HG02870 (cell line): Measurements from ENCODE around the gene GMDS.

Experiments used
- ATAC-seq: cut with Tn5 transposase; IDR thresholded peaks from one replicate; pipeline ENCODE4 v1.9.1; 2021; ENCODE audit warnings: mild to moderate bottlenecking, moderate library complexity; ENCODE audit not compliant: unreplicated experiment

Gene GMDS

DNA sequence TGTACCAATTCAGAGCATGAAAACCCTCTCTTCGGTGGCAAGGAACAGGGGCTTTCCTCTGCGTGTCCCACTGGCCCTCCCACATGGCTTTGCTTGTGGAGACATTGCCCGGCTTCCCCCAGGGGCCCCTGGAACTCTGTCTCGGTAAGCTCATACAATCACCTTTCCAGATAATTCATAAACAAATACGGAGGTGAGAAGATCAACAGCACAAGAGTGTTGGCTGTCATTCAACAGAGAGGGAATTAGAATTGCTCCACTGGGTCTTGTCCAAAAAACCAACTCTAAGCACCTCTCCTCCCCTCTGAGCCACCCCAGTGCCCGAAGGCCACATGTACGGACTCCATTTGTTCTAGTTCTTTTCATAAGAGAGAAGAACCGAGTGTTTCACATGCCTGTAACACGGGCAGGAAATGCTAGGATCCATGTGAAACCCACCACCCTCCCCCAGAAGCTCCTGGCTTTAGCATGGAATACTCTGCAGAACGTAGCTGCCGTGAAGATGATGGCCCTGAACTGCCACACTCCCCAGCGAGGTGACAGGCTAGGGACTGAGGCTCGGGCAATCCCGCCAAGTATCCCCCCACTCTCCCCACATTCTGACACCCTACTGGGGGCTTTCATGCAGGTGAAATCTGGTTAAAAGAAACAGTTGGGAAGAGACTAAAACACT is 660.3 kb downstream of the GMDS start:
- no peak for ATAC-seq

DNA sequence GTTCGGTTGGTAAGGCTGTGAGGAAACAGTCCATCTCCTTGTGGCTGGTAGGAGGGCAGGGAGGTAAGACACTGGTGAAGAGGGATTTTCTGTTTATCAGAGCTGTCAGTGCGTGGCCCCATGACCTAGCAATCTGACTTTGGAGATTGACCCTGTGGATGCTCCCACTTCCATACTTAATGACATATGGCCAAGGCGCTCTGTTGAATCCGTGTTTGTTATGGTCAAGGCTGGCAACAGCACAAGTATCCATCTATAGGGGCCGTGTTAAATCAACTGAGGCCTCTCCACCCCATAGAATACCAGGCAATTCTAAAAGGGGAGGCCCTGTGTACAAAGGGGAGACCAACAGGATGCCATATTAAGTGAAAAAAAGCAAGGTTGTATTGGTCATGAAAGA is 661.3 kb downstream of the GMDS start:
- ATAC-seq: no peak

DNA sequence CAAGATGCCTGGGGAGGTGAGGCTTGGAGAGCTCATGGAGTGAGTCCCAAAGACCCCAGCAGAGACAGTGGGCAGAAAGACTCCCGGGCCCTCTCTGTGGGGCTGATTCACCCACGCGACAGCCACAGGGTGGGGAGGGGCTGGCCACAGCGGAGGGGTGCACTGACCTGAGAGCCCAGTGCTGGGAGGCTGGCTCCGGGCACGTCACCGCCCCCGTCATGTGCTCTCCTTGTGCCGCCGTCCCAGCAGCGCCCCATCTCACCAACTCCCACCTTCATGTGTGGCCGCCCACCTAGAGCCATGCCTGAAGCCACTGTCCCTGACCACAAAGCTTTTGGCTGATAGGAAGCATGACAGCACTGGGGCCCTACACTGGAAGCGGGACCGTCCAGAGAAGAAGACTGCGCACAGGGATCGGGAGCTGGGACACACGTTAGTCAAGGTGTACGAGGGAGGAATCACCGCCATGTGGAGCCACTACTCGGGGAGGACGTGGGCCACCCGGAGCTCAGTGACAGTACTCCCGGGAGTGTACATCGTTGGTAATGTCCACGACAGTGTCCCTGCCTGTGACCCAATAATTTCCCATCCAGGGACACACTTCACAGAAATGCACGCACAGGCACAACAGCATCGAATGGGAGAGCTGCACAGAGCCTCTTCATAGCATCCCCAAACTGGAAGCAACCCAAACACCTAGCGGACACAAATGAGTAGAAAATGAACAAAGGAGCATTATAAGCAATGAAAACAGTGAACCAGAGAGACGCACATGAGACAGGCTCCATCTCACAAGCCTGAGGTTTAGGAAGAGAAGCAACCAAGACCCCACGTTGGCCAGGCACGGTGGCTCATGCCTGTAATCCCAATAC is 664.0 kb downstream of the GMDS start:
- no peak for ATAC-seq

DNA sequence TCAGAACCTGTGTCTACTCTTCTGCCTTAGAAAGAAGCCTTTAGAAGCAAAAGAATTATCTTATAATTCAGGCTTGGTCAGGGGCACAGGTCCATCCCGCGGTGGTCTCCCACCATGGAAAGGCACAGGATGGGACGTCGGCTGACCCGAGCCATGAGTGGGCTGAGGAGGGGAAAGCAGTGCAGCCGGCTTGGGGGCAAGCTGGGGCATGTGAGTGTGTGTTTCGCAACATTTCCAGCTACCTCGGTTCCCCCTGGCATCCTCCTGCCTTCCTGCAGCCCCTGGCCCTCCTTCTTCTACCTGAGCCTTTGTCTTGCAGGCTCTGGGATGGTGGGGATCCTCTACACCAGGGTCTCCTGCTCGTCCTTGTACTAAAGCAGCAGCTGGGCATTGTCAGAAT is 664.8 kb downstream of the GMDS start:
- no peak for ATAC-seq

DNA sequence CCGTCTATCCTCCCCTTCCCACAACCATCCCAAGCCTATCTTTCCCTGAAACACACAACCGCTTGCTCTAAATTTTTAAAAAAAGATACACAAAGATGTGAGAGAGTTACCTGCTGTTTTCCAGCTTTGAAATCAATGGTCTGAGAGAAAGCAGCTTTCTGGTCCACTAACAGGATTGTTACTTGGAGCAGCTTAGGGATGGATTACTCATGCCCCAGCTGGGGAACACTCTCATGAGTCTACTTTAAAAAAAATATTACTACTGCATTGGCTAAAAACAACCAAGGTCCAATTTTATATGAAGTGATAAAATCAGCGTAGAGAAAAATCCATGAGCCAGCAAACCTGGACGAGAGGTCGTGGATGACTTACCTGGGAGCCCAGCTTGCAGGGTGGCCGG is 665.3 kb downstream of the GMDS start:
- no peak for ATAC-seq

DNA sequence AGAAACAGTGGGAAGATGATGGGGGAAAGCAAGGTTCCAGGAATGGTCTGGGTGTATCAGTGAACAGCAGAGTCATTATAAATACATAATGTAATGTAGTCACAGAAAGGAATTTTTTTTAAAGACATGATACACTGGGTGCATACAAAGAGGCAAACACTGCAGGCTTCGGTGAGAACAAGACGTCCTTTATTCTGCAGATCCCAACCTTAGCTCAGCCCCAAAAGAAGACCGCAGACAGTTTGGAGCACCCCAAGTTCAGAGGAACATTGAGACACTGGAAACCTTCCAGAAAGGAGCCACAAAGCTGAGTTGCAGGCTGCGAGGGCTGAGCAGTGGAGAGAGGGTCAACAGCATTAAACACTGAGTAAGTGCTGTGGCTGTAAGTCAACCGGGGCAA is 666.3 kb downstream of the GMDS start:
- no peak for ATAC-seq

DNA sequence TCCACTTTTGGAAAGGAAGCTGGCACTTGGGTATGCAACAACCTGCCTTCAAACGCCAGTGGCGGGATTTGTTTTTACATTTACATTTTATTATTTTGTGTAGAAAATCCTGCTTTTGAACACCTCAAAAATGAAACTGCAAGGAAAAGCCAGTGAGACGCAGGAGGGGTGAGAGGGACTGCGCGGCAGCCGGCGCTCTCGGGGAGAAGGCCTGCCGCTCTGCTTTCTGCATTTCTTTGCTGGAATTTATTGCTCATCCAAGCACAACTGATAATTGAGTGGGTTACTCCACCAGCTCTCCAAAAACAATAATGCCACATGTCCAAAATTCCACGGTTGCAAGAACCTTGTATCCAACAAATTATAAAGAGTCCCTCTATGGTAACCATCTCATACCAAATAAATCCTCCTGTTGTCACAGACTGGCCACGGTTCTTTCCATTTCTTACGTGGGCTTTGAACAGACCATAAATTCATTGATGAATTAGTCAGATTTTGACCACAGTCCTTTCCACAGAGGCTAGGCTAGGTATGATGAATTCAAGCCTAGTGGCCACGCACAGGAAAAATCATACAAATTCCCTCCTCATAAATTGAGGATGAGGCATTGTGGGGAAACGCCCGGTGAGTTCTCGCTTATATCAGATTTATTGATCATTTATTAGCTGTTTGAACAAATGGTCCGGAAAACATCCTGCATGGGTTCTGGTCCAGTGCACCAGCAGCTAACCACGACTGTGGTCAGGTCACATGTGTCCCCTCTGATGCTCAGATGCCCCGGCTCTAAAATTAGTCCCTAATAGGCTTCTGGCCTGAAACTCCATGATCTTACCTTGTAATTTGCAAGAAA is 667.3 kb downstream of the GMDS start:
- ATAC-seq: no peak

DNA sequence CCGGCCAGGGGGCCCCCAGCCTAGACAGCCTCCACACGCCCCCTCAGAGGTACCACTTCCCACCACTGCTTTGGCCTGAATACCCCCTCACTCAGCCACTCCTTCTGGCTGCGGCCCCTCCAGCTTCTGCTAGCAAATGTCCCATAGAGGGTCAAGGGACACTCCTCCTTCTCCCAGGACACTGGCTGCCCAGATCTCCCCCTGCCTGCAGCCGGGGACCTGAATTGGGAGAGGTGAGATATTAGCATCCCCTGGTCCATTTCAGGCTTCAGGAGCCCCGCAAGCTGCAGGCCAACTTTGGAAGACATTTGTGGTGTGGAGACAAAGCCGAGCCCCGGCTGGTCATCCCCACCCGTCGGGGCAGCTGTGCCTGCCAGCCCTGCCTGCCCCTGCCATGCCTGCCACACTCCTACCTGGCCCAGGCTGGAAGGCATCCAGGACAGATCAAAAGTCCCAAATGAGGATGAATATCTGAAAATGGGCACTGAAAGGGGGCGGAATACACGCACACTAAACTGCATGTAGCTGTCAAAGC is 668.2 kb downstream of the GMDS start:
- no peak for ATAC-seq

DNA sequence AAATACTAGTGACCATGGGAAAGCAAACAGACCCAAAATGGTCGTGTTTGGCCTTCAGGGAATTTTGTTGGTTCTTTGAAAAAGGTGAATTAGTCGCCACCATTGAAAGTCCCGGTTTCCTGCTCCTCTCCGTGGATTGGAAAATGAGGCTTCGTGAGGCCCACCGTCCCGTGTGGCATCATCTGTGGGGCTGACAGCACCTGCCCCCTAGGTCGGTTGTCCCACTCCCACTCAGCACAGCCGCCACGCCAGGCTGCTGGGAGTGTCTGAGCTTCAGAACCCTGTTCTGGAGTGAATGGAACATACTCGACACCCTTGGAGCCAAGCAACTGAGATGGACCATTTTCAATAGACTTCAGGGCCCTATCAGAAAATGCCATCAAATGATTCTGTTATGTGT is 668.7 kb downstream of the GMDS start:
- no peak for ATAC-seq

DNA sequence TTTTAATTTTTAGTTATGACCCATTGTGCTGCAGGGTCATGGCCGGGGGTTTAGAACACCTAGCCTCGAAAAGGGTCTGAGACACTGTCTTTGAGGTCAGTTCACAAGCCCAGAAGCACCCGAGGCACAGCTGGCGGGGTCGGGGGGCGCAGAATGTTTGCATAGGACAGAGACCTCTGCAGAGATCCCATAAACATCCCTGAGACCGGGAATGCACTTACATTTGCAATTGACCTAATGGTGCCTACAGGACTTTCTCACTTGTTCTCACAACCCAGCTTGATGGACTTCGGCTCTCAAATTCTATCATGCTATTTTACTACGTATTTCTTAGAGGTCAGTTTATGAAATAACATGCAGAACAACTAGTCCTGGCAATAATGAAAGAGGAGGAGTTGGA is 669.2 kb downstream of the GMDS start:
- ATAC-seq: no peak

DNA sequence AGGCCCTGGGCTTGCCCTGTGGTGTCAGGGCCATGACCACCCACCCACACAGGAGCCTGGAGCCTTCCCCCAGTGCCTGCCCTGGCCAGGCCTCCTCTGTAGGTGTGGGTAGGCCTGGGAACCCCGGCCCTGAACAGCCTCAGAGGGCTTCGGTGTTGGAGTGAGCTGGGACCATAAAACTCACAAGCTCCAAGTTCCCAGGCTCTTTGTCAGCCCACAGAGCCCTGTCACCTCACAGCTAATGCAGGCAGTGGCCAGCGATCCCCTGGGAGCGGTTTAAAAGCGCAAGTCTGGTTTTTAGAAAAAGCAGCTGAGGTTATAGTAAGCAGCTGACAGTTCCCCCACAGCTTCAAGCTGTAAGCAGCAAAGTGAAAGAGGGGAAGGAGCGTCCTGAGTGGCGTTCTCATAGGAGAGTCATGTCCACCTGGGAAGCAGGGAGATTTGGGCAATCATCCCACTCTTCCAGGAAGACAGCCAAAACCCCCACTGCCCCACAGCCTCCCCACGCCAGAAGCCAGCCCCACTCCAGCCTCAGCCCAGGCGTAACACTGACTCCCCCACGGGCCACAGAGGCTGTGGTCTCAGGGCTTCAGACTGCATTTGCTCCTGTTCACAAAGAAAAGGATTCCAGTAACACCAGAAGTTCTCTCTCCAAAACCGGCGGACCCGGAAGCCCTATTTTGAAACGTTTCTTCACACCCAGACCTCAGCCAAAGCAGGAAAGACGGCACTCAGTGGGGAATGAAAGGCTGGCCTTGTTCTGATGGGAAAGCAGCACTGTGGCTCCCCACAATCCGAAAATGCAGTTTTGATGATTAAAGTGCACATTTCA is 670.0 kb downstream of the GMDS start:
- ATAC-seq: no peak

DNA sequence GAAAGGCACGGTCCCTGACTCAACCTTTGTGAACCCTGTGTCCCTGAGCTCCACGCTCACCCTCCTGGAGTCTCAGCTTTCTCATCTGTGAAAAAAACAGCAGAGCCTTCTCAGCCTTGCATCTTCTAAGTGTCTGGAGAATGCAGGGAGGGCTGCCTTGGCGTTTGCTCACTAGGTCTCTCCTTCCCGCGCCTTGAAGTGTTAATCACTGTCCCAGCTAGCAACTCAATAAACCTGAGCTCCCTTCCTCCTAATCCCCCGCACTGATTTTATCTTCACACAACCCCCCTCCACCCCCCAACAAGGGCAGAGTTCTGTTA is 670.6 kb downstream of the GMDS start:
- ATAC-seq: no peak

DNA sequence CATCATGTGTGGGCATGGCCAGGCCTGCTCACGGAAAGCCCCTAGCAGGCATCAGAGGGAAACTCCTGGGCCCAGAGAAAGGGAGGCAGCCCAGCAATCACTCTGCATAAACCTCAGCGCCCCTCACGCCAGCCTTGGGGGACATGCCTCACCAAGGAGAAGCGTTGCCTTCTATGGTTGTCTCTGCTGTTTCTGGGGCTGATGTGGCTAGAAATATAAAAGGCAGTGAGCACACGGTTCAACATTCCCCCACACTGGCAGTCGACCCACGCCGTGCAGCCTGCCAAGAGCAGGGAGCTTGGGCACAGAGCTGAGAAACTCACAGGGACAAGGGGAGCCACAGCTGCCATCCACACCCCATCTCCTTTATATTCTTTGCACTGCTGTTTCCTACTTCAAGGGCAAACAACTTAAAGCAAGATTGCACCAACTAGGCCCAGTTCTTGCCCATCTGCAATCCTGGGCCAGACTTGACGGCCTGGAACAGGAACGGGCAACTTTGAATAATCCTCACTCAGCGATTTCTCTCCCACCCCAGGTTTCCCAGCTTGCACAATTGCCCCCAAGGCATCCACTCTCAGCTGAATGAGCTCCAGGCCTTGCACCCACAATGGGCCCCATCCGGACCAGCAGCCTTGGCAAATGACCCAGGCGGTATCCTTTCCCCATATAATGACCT is 671.2 kb downstream of the GMDS start:
- ATAC-seq: no peak
